Muscle of leg (tissue), 11 donors: ENCODE measurements around the gene ABTB2. TPM values are rescaled to one million over a fixed set of nuclear protein-coding genes. Genes with fewer than 3 reads are reported as not detected.

Source experiments
- DNase-seq: peaks from one replicate; pipeline ENCODE4 v3.0.0; 2013
- H3K27ac ChIP-seq: one replicate; pipeline ENCODE4 v1.5.1; 2013; ENCODE audit warnings: mild to moderate bottlenecking, low read length, control low read depth
- H3K27me3 ChIP-seq: one replicate; pipeline ENCODE4 v1.6.1; 2013; ENCODE audit warnings: low read length; ENCODE audit not compliant: control insufficient read depth, insufficient read depth
- H3K36me3 ChIP-seq: one replicate; pipeline ENCODE4 v1.6.1; 2013; ENCODE audit warnings: low read length; ENCODE audit not compliant: control insufficient read depth, insufficient read depth
- H3K4me1 ChIP-seq: one replicate; pipeline ENCODE4 v1.6.1; 2013; ENCODE audit warnings: low read length; ENCODE audit not compliant: control insufficient read depth, insufficient read depth
- H3K4me3 ChIP-seq: one replicate; pipeline ENCODE4 v1.5.1; 2013; ENCODE audit warnings: low read length, control low read depth
- H3K9me3 ChIP-seq: replicated peaks from 2 replicates; pipeline ENCODE4 v1.6.1; 2013; ENCODE audit warnings: low read depth, low read length; ENCODE audit not compliant: control insufficient read depth
- WGBS: methylation state at CpG from one replicate; pipeline ENCODE4 v1.1.5; 2013; ENCODE audit warnings: missing lambda C conversion rate; ENCODE audit not compliant: insufficient coverage; 5-methylcytosine and 5-hydroxymethylcytosine counted together
- polyA plus RNA-seq, 8 donors: library from polyadenylated mRNA; unstranded; fragments of 120-200 nt; gene quantifications; one replicate each; pipeline versions ENCODE4 v1.2.1 to v1.2.3, GENCODE V29; 2013; ENCODE audit warnings: inconsistent platforms in 1 of 8, low replicate concordance in 1 of 8; ENCODE audit not compliant: insufficient read length in 8 of 8, insufficient read depth in 1 of 8
- total RNA-seq: library from RNA; stranded (reverse); fragments of 120-200 nt; gene quantifications from one replicate; pipeline ENCODE4 v1.2.4, GENCODE V29; 2013

Gene ABTB2
- total and polyA plus RNA-seq, 9 donors, result 3.5 to 8.5 (median 6.5) TPM

DNA sequence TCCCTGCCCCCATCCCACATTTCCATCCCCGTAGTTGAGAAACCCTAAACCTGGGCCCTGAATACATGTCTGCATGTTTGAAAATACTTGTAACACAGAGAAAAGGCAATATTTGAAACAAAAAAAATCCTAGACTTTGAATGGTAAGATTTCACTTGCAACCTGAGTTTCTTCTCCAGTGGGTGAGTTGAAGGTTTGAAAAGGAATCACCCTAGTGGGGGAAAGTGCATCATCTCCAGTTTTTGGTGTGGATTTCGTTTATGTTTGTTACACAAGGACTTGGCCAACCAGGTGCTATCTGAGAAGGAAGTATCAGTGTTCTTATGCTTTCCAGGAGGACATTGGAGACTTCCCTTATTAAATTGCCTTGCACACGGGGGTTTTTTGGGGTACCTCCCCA lies 90.4 kb downstream of the ABTB2 start:
- H3K36me3 ChIP-seq, result no peaks in the 10 kb centered on the region
- H3K27ac ChIP-seq, result peak overlapping the region; percentile 65
- no peaks in the 10 kb centered on the region for H3K27me3 ChIP-seq
- no peaks in the 10 kb centered on the region for H3K9me3 ChIP-seq
- no CpG with 5 or more reads among the region's 3 CpGs for WGBS
- H3K4me3 ChIP-seq, result no peak overlapping the region
- no peak for DNase-seq
- H3K4me1 ChIP-seq, result peaks cover 22% of the 10 kb centered on the region

DNA sequence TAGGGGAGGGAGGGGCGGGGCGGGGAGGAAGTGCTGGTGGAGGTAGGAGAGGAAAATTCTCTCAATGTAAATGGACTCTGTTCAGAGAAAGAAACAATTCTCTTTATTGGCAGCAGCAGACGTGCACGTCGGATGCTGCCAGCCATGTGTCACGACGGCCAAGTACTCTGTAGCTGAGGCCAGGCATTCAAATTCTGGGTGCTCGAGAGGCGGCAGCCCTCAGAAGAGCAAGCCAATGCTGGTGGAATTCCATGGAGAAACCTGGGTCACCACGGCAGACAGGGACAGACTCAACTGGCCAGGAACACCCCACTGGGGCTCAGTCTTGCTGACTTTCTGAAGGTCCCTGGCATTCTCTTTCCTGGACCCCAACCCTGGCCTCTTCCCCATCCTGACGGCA lies 90.8 kb downstream of the ABTB2 start:
- DNase-seq, result peak; percentile 53
- Histone ChIP-seq H3K4me1 (peaks cover 23% of the 10 kb centered on the region), H3K9me3 (no peaks in the 10 kb centered on the region), H3K36me3 (no peaks in the 10 kb centered on the region), H3K4me3 (no peak overlapping the region), H3K27ac (peak overlapping the region; percentile 65), H3K27me3 (no peaks in the 10 kb centered on the region)
- WGBS, result 11% methylated on average over 8 of the region's 11 CpGs

DNA sequence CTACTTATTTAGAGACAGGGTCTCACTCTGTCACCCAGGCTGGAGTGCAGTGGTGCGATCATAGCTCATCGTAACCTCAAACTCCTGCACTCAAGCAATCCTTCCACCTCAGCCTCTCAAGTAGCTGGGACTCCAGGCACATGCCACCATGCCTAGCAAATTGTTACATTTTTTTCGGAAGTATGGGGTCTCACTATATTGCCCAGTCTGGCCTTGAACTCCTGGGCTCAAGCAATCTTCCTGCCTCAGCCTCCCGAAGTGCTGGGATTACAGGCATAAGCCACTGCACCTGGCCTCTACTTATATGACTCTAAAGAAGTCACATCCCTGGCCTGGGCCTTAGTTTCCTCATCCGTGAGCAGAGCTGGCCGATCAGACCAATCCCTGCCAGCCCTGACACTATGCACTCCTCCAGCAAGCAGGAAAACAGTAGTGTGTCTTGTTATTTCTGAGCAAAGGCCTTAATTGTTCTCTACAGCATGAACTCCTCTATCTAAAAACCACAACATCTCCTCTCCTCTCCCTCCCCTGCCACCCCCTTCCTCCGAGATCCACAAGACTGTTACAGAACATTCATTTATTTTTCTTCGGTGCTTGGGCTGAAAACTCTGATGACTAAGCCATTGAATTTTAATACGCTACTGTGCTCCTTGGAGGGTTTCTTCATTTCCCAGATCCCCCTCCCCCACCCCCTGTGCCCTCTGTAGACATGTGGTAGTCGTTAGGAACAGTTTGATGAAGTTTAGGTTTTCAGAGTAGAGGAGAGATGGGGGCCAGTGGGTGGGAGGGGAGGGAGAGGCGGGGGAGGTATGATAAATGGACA lies 91.5 kb downstream of the ABTB2 start:
- DNase-seq, result peak; percentile 75
- WGBS, result 73% methylated on average over 5 of the region's 11 CpGs
- Histone ChIP-seq H3K36me3 (no peaks in the 10 kb centered on the region), H3K27me3 (no peaks in the 10 kb centered on the region), H3K4me3 (no peak overlapping the region), H3K27ac (peak overlapping the region; percentile 6), H3K4me1 (peaks cover 26% of the 10 kb centered on the region), H3K9me3 (no peaks in the 10 kb centered on the region)

DNA sequence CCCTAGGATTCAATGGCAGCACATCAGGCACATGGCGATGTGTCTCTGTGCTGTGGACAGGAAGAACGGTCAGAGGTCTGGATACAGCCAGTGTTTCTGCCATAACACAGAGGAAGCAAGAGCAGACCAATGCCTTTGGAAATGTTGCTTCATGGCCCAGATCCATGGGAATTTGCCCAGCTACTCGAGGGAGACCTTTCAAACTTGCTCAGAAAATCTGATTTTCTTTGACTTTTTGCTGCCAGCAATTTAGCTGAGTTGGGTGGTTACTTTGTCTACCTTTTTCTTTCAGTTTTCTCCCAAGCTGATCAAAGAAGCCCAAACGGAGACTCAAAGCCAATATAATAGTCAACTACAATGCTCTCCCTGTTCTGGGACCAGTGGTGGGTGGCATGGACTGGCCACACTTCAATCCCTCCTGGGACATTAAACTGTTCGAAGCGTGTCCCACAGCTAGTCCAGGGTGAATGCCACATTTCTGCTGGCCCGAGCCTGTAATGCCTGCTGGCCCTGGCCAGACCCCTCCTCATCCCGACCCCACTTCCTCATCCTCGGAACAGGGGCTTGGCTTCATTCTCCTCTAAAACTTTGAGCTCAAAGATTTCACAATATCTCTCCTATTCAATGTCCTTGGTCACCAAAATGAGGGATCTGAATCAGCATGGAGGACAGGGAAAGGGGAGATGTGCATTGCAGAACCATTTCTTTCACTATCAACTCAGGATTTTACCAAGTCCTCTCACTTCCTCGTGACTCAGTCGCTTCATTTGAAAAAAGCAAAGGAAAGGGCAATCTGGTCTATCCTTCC lies 93.3 kb downstream of the ABTB2 start:
- Histone ChIP-seq H3K4me3 (no peak overlapping the region), H3K4me1 (peaks cover 26% of the 10 kb centered on the region), H3K27me3 (no peaks in the 10 kb centered on the region), H3K27ac (no peak overlapping the region), H3K36me3 (no peaks in the 10 kb centered on the region), H3K9me3 (no peaks in the 10 kb centered on the region)
- DNase-seq, result no peak
- 80% methylated on average over 8 of the region's 11 CpGs for WGBS

DNA sequence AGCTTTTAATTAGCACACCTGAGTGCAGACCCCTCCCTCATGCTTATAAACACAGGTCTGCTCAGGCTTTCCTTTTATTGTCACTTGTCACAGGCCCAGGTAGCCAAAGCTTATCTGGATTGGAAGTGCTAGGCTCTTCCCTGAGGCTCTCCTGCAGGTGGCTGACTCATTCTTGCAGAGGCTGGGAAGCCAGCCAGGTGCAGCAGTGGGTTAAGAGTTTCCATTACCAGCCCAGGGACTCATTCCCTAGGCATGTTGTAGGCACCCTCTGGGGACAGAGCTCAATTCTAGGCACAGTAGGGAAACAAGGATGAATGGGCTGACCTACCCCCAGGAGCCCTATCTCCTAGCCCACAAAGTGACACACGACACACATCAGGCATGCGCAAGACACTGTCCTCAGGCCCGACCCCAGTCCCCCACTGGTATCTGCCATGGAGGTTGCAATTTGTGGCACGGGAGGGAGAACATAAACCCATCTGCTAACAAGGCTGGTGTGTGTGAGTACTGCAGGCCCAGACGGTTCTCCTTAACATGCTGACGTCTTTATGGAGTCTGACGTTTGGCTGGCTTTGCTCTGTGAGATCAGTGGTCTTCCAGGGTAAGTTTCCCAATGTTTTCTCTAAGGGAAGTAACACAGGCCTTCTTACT lies 94.2 kb downstream of the ABTB2 start:
- 60% methylated on average over 1 of the region's 7 CpGs for WGBS
- Histone ChIP-seq H3K4me3 (no peak overlapping the region), H3K9me3 (no peaks in the 10 kb centered on the region), H3K27me3 (no peaks in the 10 kb centered on the region), H3K36me3 (no peaks in the 10 kb centered on the region), H3K27ac (no peak overlapping the region), H3K4me1 (peaks cover 26% of the 10 kb centered on the region)
- peak; percentile 59 for DNase-seq

DNA sequence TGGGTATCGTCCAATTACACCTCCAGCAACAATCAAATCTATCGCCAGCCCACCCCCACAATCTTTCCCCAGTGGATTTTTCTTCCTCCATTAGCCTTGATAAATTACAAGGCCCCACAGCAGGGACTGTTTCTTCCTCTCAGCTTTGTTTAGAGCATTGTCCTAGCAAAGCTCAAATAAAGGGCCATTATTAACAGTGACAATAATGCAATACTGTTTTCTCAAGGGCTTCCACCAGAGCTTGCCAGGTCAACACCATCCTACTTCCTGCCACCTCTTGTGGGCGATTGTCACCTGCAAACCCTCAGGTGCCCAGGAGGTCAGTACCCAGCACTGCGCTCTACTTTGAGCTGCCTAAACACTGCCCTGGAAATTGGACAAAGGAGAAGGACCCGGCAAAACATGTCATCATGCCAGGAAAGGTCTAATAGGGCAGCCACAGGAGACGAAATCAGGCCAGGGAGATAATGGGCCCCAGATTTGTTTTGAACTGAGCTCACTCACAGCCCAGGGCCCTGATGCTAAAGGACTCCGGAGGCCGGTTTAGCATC lies 95.2 kb downstream of the ABTB2 start:
- Histone ChIP-seq H3K36me3 (no peaks in the 10 kb centered on the region), H3K4me1 (peaks cover 26% of the 10 kb centered on the region), H3K27ac (no peak overlapping the region), H3K9me3 (no peaks in the 10 kb centered on the region), H3K4me3 (no peak overlapping the region), H3K27me3 (no peaks in the 10 kb centered on the region)
- WGBS, result 42% methylated on average over 8 of the region's 8 CpGs
- DNase-seq, result no peak

DNA sequence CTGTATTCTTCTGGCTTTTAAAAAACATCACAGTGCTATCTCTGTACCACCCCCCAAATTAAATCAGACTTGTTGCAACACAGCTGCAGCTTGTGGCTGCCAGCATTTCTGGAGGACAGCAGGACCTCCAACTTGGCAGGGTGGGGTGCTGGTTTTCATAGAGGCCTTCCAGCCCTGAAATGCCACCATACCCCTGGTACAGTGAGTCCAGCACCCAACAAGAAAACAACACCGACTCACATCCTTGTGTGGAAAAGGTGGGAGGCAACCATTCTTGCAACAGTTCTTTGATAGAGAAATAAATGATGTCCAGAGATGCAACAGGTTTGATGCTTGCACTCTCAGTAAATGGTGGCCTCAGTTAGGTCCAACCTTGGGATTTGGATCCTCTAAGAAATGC lies 96.0 kb downstream of the ABTB2 start:
- Histone ChIP-seq H3K36me3 (no peaks in the 10 kb centered on the region), H3K4me1 (peaks cover 22% of the 10 kb centered on the region), H3K9me3 (no peaks in the 10 kb centered on the region), H3K27ac (no peak overlapping the region), H3K4me3 (no peak overlapping the region), H3K27me3 (no peaks in the 10 kb centered on the region)
- no peak for DNase-seq
- WGBS, result no CpG with 5 or more reads among the region's 1 CpG

DNA sequence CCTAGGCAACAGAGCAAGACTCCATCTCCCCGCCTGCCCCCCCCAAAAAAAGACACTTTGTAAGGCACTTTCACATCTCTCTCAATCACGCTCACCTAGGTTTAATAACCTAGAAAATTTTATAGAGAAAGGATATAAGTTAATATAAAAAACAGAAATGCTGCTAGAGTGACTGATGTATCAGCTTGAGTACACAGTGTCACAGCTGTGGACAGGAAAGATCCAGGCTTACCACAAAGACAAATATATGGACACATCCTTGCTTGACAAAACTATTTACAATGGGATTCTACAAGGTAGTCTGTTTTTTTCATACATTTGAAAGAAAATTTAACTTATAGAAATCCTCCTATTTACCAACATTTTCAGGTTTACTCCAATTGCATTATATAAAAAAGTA lies 96.7 kb downstream of the ABTB2 start:
- no peak for DNase-seq
- H3K4me1 ChIP-seq, result peaks cover 16% of the 10 kb centered on the region
- whole genome bisulfite sequencing, result no CpG with 5 or more reads among the region's 2 CpGs

DNA sequence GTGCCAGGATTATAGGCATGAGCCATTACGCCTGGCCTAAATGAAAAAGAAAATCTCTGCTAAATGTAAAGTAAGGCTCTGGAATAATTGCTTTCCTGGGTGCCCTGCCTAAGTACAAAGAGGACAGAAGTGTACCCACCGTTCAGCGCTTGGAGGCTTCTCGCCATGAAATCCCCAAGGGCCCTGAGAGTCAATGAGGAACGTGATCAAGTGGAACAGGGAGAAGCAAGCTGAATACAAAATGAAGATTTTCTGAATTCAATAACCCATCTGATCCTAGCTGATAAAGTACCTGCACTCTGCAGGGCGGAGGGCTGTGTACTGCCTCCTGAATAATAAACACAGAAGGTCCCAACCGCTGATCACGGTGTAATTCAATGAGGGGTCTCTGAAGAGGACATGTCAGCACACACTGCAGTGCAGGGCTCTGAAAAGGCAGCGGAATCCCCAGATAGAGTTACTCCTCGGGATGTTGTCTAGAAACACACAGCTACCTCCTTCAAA lies 97.7 kb downstream of the ABTB2 start:
- H3K4me3 ChIP-seq, result no peak overlapping the region
- no peaks in the 10 kb centered on the region for H3K9me3 ChIP-seq
- no peak for DNase-seq
- H3K36me3 ChIP-seq, result no peaks in the 10 kb centered on the region
- H3K4me1 ChIP-seq, result peaks cover 16% of the 10 kb centered on the region
- no peak overlapping the region for H3K27ac ChIP-seq
- no peaks in the 10 kb centered on the region for H3K27me3 ChIP-seq
- 95% methylated on average over 4 of the region's 10 CpGs for WGBS

More for the DNA sequence above, 96.7 kb downstream of the ABTB2 start:
- no peaks in the 10 kb centered on the region for H3K36me3 ChIP-seq
- no peaks in the 10 kb centered on the region for H3K27me3 ChIP-seq
- no peak overlapping the region for H3K4me3 ChIP-seq
- H3K9me3 ChIP-seq, result no peaks in the 10 kb centered on the region
- no peak overlapping the region for H3K27ac ChIP-seq
